Parathyroid adenoma (tissue), 2 donors: Measurements from ENCODE around the gene TPPP3.

ENCODE experiments used
- H2AFZ ChIP-seq: fragments of 300-600 bp; sonication (generic); one replicate; pipeline ENCODE4 v1.7.0; 2017; ENCODE audit warnings: antibody characterized with exemption, mild to moderate bottlenecking
- H3K27ac ChIP-seq: fragments of 300-600 bp; sonication (generic); one replicate; pipeline ENCODE4 v1.7.0; 2017
- H3K27me3 ChIP-seq: fragments of 300-600 bp; sonication (generic); one replicate; pipeline ENCODE4 v1.7.0; 2017; ENCODE audit warnings: low read length; ENCODE audit not compliant: control insufficient read depth, insufficient read depth
- H3K36me3 ChIP-seq: fragments of 300-600 bp; sonication (generic); one replicate; pipeline ENCODE4 v1.7.0; 2017; ENCODE audit warnings: low read length; ENCODE audit not compliant: control insufficient read depth, insufficient read depth
- H3K4me1 ChIP-seq: fragments of 300-600 bp; sonication (generic); one replicate; pipeline ENCODE4 v1.7.0; 2017; ENCODE audit warnings: control low read depth
- H3K4me2 ChIP-seq: fragments of 300-600 bp; sonication (generic); one replicate; pipeline ENCODE4 v1.7.0; 2017; ENCODE audit warnings: low read length
- H3K4me3 ChIP-seq: fragments of 300-600 bp; sonication (generic); one replicate; pipeline ENCODE4 v1.7.0; 2017; ENCODE audit warnings: low read depth, low read length
- H3K79me2 ChIP-seq: fragments of 300-600 bp; sonication (generic); one replicate; pipeline ENCODE4 v1.7.0; 2017; ENCODE audit warnings: control low read depth
- H3K9ac ChIP-seq: fragments of 300-600 bp; sonication (generic); one replicate; pipeline ENCODE4 v1.7.0; 2017; ENCODE audit warnings: mild to moderate bottlenecking
- H3K9me3 ChIP-seq: fragments of 300-600 bp; sonication (generic); one replicate; pipeline ENCODE4 v1.7.0; 2017; ENCODE audit warnings: low read length; ENCODE audit not compliant: control insufficient read depth
- TF ChIP-seq, protein P1 (sequence below): fragments of 300-600 bp; sonication (generic); IDR thresholded peaks from one replicate; pipeline ENCODE4 v1.7.0; 2017; ENCODE audit warnings: antibody characterized with exemption, mild to moderate bottlenecking
- donor health status: primary hyperparathyroidism.

The TPPP3 gene

DNA sequence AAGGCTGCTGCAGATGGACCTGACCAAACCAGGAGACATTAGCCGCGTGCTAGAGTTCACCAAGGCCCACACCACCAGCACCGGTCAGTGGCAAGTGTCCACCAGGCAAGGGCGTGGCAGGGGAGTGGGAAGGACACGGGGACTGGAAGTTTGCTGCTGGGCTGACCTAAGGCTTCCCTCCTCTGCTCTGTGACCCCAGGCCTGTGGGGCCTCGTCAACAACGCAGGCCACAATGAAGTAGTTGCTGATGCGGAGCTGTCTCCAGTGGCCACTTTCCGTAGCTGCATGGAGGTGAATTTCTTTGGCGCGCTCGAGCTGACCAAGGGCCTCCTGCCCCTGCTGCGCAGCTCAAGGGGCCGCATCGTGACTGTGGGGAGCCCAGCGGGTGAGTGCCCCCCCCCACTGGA, 42.5 kb upstream of the TPPP3 start:
- Histone ChIP-seq H3K79me2 (no peaks in the 10 kb centered on the region), H3K36me3 (no peaks in the 10 kb centered on the region), H3K27ac (no peak overlapping the region), H3K4me1 (peaks cover 5% of the 10 kb centered on the region), H2AFZ (no peak overlapping the region), H3K9ac (no peak overlapping the region), H3K4me3 (no peak overlapping the region), H3K9me3 (no peaks in the 10 kb centered on the region), H3K27me3 (no peaks in the 10 kb centered on the region), H3K4me2 (no peak overlapping the region)
- TF ChIP-seq, protein P1, sequence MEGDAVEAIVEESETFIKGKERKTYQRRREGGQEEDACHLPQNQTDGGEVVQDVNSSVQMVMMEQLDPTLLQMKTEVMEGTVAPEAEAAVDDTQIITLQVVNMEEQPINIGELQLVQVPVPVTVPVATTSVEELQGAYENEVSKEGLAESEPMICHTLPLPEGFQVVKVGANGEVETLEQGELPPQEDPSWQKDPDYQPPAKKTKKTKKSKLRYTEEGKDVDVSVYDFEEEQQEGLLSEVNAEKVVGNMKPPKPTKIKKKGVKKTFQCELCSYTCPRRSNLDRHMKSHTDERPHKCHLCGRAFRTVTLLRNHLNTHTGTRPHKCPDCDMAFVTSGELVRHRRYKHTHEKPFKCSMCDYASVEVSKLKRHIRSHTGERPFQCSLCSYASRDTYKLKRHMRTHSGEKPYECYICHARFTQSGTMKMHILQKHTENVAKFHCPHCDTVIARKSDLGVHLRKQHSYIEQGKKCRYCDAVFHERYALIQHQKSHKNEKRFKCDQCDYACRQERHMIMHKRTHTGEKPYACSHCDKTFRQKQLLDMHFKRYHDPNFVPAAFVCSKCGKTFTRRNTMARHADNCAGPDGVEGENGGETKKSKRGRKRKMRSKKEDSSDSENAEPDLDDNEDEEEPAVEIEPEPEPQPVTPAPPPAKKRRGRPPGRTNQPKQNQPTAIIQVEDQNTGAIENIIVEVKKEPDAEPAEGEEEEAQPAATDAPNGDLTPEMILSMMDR: no peak

DNA sequence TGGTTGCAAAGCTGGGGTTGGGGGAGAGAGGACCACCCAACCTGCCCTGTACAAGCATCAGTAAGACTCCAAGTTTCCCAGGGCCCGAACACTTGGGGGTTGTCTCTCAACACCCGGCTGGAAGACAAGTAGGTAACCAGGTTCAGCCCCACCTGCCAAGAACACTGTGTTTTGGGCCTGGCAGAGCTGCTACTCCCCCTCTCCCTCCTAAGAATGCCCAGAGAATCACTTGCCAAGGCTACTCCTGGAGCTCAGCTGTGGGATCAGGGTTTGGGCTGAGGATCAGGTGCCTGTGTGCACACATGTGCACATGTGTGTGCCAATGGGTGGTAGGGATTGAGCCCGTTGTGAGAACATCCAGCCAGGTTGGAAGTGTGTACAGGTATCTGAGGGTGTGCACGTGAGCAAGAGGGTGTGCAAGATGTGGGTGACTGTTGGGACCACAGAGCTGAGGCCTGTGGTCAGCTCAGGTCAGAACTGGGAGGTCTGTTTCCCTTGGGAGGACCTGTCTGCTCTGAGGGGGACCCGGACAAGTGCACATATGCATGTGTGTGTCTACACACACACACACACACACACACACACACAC, 39.9 kb upstream of the TPPP3 start:
- no peaks in the 10 kb centered on the region for H3K27me3 ChIP-seq
- H3K9ac ChIP-seq: no peak overlapping the region
- no peaks in the 10 kb centered on the region for H3K79me2 ChIP-seq
- H3K36me3 ChIP-seq: no peaks in the 10 kb centered on the region
- no peak overlapping the region for H3K4me2 ChIP-seq
- no peak overlapping the region for H2AFZ ChIP-seq
- no peak overlapping the region for H3K4me3 ChIP-seq
- TF ChIP-seq, protein P1: no peak
- H3K27ac ChIP-seq: no peak overlapping the region
- H3K9me3 ChIP-seq: no peaks in the 10 kb centered on the region
- H3K4me1 ChIP-seq: peaks cover 11% of the 10 kb centered on the region

DNA sequence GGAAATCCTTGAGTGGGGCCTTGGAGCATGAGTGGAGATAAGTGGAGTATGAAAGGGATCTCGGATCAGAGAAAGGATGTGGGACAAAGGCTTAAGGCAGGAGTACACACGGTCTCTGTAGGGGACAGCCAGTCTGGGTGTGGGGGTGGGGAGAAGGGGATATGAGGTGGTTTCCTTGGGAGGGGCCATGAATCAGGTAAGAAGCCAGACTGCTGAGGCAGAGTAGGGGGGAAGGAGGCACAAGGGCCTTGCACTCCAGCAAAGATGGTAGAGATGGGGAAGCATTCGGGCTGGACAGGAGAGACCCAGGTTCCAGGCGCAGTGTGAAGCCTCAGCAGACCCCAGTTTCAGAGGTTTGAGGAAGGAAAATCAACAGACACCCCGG, 39.2 kb upstream of the TPPP3 start:
- H3K9me3 ChIP-seq: no peaks in the 10 kb centered on the region
- H3K4me2 ChIP-seq: no peak overlapping the region
- no peaks in the 10 kb centered on the region for H3K36me3 ChIP-seq
- H3K4me3 ChIP-seq: no peak overlapping the region
- no peak overlapping the region for H3K27ac ChIP-seq
- H3K4me1 ChIP-seq: peaks cover 13% of the 10 kb centered on the region
- TF ChIP-seq, protein P1: no peak
- no peaks in the 10 kb centered on the region for H3K27me3 ChIP-seq
- no peak overlapping the region for H2AFZ ChIP-seq
- no peaks in the 10 kb centered on the region for H3K79me2 ChIP-seq
- no peak overlapping the region for H3K9ac ChIP-seq

DNA sequence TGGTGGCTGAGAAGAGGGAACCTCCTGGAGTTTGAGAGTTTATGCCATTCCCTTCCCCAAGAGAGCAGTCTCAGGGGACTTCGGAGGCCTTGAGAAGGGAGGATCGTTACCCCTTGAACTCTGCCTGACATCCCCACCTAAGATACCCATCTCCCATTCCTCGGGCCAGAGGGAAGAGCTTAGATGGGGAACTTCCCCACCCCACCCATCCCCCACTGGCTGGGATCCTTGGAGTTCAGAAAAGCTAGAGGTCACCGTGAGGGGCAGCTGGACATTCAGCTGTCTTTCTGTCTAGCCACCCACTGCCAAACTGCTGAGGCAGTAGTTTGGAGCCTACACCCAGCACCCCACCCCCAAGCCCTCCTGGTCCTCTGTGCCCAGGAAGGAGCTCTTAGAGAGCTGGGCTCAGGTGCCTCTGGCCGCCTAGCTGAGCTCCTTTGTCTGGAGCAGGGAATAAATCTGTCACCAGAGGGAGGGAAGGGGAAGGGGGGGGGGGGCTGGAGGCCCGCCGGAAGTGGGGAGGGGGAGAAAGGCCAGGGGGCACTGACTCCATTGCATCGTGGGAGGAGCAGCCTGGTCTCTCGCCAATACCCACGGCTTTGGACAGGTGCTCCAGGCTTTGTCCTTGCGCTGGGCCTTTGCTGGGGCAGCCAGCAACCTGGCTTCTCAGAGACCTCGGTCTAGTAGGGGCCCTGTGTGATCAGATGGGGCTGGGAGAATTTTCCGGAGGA, 38.6 kb upstream of the TPPP3 start:
- Histone ChIP-seq H3K27me3 (no peaks in the 10 kb centered on the region), H3K27ac (peak overlapping the region; percentile 61), H3K9ac (no peak overlapping the region)

More for the DNA sequence above, 38.6 kb upstream of the TPPP3 start:
- Histone ChIP-seq H3K79me2 (no peaks in the 10 kb centered on the region), H3K36me3 (no peaks in the 10 kb centered on the region), H3K9me3 (no peaks in the 10 kb centered on the region), H2AFZ (peak overlapping the region; percentile 73), H3K4me3 (peak overlapping the region; percentile 47), H3K4me2 (peak overlapping the region; percentile 64), H3K4me1 (peaks cover 13% of the 10 kb centered on the region)
- TF ChIP-seq, protein P1: no peak
